Measurements from ENCODE around the gene DNAAF5. TPM values are rescaled to one million over a fixed set of nuclear protein-coding genes. Genes with fewer than 3 reads are reported as not detected.
A peak's percentile ranks its signal among the peaks of the same experiment; 100 is the strongest.

The DNAAF5 gene
- total and polyA plus RNA-seq, 2 of the 13 experiments (the other 11 are each of a cell fraction or from before 2014, with no cell fraction given), result 11.9 to 21.5 TPM

GRCh38 chr7:815284-816216 is 89.1 kb downstream of the DNAAF5 start (continued):
- TF ChIP-seq, protein P1, sequence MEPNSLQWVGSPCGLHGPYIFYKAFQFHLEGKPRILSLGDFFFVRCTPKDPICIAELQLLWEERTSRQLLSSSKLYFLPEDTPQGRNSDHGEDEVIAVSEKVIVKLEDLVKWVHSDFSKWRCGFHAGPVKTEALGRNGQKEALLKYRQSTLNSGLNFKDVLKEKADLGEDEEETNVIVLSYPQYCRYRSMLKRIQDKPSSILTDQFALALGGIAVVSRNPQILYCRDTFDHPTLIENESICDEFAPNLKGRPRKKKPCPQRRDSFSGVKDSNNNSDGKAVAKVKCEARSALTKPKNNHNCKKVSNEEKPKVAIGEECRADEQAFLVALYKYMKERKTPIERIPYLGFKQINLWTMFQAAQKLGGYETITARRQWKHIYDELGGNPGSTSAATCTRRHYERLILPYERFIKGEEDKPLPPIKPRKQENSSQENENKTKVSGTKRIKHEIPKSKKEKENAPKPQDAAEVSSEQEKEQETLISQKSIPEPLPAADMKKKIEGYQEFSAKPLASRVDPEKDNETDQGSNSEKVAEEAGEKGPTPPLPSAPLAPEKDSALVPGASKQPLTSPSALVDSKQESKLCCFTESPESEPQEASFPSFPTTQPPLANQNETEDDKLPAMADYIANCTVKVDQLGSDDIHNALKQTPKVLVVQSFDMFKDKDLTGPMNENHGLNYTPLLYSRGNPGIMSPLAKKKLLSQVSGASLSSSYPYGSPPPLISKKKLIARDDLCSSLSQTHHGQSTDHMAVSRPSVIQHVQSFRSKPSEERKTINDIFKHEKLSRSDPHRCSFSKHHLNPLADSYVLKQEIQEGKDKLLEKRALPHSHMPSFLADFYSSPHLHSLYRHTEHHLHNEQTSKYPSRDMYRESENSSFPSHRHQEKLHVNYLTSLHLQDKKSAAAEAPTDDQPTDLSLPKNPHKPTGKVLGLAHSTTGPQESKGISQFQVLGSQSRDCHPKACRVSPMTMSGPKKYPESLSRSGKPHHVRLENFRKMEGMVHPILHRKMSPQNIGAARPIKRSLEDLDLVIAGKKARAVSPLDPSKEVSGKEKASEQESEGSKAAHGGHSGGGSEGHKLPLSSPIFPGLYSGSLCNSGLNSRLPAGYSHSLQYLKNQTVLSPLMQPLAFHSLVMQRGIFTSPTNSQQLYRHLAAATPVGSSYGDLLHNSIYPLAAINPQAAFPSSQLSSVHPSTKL (CRISPR knock-in tag; IDR thresholded peaks at IDR 0.05), result no peak
- TF ChIP-seq U2AF1 (optimal IDR thresholded peaks at IDR 0.05; ENCODE audit: low read depth, low read length), result no peak
- TF ChIP-seq ZNF598 (CRISPR knock-in tag; IDR thresholded peaks at IDR 0.05; ENCODE audit: borderline replicate concordance), result no peak; the same call in 1 of the 2 replicates
- TF ChIP-seq CERS6 (CRISPR knock-in tag; IDR thresholded peaks at IDR 0.05), result no peak
- TF ChIP-seq PTBP1 (IDR thresholded peaks at IDR 0.05; ENCODE audit: low read depth, low read length, poor library complexity, severe bottlenecking), result no peak
- TF ChIP-seq ZNF281 (CRISPR knock-in tag; IDR thresholded peaks at IDR 0.05; ENCODE audit: borderline replicate concordance), result peak; percentile 60; the same call in 1 of the 2 replicates
- no peak for TF ChIP-seq ZBTB49 (CRISPR knock-in tag; IDR thresholded peaks at IDR 0.05; ENCODE audit: borderline replicate concordance)
- no peak for TF ChIP-seq ZFP90 (CRISPR knock-in tag; IDR thresholded peaks at IDR 0.05; ENCODE audit: borderline replicate concordance)
- no peak for TF ChIP-seq ZSCAN21 (CRISPR knock-in tag; IDR thresholded peaks at IDR 0.05; ENCODE audit: borderline replicate concordance)
- no peak for TF ChIP-seq SNAPC2 (CRISPR knock-in tag; IDR thresholded peaks at IDR 0.05)
- TF ChIP-seq ESRRA (CRISPR knock-in tag; IDR thresholded peaks at IDR 0.05; ENCODE audit: low read depth), result no peak
- no peak for TF ChIP-seq CC2D1A (CRISPR knock-in tag; IDR thresholded peaks at IDR 0.05)
- TF ChIP-seq ZNF7 (CRISPR knock-in tag; IDR thresholded peaks at IDR 0.05), result no peak
- TF ChIP-seq JARID2 (CRISPR knock-in tag; IDR thresholded peaks at IDR 0.05; ENCODE audit: insufficient replicate concordance), result no peak
- no peak for TF ChIP-seq ZNF460 (CRISPR knock-in tag; IDR thresholded peaks at IDR 0.05; ENCODE audit: borderline replicate concordance)
- TF ChIP-seq ZMYM4 (CRISPR knock-in tag; IDR thresholded peaks at IDR 0.05), result no peak; the same call in 1 of the 2 replicates
- TF ChIP-seq KLF15 (CRISPR knock-in tag; IDR thresholded peaks at IDR 0.05; ENCODE audit: borderline replicate concordance), result no peak
- TF ChIP-seq HNRNPH1 (optimal IDR thresholded peaks at IDR 0.05; ENCODE audit: low read depth, low read length), result no peak

Data from HepG2 (cell line).